NOMO-1 treated with DMSO at 0.1 percent for 48 hours (cell line): ENCODE data around the gene TNFAIP6.
A peak's percentile ranks its signal among the peaks of the same experiment; 100 is the strongest.
"Not testable (repeated sequence)": the region's sequence is repeated elsewhere in the genome, so short reads cannot be mapped to it uniquely, and the experiment has no call there.

Experiments
- DNase-seq: peaks from one replicate; lab custom pipeline; 2025; ENCODE audit not compliant: unreplicated experiment; lab: John Stamatoyannopoulos, UW

Gene TNFAIP6

DNA sequence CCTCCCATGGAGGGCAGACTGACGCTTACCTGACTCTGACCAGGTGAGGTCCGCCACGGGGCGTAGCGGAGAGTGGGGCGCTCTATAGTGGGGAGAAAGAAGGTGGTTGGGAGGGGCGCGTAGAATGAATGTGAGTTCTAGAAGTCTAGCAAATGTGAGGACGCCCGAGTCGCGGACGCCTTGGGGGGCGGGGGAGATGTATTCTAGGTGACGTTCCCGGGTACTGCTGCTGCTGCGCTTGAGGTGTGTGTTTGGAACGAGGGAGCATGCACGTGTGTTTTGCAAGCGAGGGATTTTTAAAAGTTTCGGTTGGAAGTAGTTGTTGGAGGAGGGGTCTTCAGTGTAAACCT lies 53.1 kb downstream of the TNFAIP6 start:
- peak; percentile 4 for DNase-seq

DNA sequence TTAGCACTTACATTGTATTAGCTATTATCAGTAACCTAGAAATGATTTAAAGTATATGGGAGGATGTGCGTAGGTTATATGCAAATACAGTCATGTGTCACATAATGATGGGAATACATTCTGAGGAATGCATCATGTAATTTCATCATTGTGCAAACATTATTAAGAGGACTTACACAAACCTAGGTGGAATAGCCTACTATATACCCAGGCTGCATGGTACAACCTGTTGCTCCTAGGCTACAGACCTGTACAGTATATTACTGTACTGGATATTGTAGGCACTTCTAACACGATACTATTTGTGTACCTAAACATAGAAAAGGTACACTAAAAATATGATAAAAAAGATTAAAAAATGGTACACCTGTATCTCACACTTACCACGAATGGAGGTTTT lies 60.3 kb downstream of the TNFAIP6 start:
- no peak for DNase-seq

DNA sequence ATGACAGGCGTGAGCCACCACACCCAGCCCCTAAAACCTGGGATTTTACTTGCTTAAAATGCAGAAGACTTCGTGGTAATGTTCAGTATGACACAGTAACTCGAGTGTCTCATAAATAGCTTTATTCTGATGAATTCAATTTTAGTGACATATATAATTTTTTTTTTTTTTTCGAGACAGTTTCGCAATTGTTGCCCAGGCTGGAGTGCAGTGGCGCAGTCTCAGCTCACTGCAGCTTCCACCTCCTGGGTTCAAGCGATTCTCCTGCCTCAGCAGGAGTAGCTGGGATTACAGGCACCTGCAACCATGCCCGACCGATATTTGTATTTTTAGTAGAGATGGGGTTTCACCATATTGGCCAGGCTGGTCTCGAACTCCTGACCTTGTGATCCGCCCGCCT lies 64.3 kb downstream of the TNFAIP6 start:
- DNase-seq, result not testable (repeated sequence)

DNA sequence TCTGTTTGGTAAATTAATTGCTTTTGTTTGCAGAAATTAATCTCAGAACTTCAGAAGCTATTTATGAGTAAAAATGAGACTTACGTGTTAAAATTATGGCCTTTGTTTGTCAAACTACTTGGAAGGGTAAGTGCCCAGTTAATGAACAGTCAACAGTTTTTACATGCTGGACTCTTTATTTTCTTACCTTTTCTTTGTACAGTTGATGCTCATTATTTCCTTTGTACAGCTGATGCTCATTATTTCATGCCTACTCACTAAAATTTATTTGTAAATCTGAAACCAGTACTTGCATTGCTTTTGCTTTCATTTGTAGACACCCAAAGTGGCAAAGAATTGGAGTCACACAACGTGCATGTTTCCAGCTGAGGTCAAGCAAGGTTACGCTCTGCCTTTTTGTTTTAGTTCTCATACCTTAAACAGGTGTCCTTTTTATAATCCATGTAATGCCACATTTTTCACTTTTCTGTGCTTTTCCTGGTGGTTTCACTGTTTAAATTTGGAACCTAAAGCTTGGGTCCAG lies 65.6 kb downstream of the TNFAIP6 start:
- DNase-seq, result no peak

DNA sequence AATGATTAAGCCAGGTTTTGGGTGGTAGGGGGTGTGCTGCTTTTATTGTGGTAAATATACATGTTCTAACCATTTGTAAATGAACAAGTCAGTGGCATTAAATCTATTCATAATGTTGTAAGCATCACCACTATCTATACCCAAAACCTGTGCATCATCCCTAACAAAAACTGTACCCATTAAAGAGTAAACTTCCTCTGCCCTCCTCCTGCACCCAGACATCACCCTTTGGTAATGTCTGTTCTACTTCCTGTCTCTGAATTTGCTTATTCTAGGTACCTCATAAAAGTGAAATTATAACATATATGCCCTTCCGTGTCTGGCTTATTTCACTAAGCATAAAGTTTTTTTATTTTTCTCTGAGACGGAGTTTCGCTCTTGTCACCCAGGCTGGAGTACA lies 66.4 kb downstream of the TNFAIP6 start:
- no peak for DNase-seq
